HG03460 (cell line): ENCODE data around the gene DMXL2.
"Not testable (repeated sequence)": the region's sequence is repeated elsewhere in the genome, so short reads cannot be mapped to it uniquely, and the experiment has no call there.

Source experiments
- ATAC-seq: cut with Tn5 transposase; IDR thresholded peaks from one replicate; pipeline ENCODE4 v1.9.1; 2021; ENCODE audit not compliant: unreplicated experiment

The DMXL2 gene

DNA sequence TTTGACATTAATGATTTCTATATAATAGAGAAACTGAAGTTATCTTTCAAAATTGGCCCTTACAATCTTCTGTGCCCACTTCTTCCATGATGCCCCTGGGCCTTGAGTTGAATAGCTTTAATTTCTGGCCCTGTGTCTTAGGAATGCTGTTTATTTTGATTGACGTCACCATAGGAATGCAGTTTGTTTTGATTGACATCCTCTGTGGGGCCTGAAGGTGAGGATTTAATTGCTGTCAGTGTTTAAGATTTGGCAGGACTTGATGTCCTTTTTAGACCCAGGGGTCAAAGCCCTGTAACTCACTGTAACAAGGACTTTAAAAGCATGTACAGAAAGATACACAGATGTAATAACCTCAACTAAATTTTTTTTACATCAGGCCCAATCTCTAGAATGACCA lies 197.8 kb downstream of the DMXL2 start:
- no peak for ATAC-seq

DNA sequence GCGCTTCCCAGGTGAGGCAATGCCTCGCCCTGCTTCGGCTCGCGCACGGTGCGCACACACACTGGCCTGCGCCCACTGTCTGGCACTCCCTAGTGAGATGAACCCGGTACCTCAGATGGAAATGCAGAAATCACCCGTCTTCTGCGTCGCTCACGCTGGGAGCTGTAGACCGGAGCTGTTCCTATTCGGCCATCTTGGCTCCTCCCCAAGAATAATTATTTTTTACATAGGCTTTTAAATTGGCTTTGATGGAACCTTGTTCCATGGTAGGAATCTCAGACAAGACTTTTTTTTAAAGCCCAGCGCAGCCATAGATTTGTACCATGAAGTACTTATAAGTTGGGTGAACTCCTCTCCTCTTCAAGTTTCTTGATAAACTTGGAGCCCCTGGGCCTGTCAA lies 199.5 kb downstream of the DMXL2 start:
- ATAC-seq, result not testable (repeated sequence)

DNA sequence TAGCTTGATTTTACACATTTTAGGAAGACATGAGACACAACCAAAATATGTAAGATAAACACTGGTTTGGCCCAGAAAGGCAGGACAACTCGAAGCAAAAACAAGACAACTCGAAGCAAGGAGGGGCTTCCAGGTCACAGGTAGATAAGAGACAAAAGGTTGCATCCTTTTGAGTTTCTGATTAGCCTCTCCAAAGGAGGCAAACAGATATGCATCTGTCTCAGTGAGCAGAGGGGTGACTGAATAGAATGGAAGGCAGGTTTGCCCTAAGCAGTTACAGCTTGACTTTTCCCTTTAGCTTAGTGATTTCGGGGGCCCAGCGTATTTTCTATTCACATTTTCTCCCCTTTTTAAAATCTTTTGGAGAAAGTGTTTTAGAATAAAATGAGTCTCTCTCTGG lies 206.4 kb downstream of the DMXL2 start:
- no peak for ATAC-seq

DNA sequence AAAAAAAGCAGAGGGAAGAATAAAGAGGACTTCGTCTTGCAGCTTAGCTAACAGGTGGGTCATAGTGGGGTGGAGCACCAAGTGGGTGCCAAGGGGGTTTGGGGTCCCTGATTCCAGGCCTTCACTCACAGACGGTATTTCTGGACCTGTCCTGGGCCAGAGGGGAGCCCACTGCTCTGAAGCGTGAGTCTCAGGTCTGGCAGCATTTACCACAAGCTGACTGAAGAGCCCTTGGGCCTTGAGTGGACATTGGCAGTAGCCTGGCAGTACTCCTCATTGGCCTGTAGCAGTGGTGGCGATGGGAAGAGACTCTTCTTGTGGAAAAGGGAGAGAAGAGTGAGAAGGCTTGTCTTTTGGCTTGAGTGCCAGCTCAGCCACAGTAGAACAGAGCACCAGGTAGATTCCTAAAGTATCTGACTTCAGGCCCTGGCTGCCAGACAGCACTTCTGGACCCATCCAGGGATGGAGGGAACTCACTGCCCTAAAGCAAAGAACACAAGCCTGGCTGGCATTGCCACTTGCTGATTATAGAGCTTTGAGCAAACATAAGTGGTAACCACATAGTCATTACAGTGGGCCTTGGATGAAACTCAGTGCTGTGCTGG lies 208.2 kb downstream of the DMXL2 start:
- ATAC-seq, result no peak

DNA sequence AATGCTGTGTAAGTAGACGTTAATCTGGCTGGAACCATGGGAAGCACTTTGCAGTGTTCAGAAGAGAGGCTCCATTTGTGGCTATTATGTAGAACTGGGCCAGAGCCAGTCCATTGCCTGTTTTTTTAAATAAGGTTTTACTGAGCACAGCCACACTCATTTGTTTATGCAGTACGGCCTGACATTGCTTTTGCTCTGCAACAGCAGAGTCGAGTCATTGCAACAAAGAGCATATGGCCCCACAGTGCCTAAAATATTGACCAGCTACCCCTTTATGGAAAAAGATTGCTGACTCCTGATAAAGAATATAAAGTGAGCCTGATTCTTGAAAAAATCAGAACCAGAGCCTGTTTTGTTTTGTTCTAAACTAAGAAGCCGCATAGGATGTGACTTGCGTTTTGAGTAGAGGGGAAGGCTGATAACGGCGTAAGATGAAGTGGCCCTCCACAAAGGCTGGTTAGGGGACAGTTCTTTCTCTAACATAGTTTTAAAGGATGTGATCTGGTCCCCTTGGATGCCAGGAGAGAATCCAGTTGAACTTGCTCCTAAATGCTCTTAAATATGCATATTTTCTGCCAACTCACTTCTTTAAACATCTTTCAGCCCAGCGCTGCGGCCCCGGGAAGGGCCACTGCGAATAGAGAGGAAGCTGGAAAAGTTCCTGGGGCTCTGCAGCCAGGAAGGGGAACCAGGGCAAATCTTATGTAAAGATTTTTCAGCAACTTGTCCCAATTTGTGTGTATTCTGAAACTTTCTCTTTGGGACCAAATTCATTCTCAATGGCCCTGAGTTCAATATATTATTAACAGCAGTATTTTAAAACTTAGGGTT lies 216.7 kb downstream of the DMXL2 start:
- no peak for ATAC-seq

DNA sequence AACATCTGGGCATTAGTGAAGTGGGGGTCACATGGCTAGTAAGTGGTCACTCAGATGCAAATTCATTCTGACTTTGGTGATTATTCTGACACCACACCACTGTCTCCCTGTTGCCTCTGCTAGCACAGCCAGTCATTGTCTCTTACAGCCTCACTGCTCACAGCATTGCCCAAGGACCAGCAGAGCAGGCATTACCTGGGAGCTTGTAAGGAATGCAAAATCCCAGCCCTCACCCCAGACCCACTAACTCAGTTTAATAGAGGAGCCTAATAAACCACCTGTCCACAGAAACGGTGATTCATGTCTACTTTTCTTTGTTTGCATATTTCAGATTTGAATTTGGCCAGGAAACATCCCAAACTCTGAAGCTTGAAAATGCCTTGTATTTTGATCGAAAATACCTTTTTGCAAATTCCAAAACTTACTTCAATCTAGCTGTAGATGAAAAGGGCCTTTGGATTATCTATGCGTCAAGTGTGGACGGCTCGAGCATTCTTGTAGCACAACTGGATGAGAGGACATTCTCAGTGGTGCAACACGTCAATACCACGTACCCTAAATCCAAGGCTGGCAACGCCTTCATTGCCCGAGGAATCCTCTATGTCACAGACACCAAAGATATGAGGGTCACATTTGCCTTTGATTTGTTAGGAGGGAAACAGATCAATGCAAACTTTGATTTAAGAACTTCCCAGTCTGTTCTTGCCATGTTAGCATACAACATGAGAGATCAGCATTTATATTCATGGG lies 218.4 kb downstream of the DMXL2 start:
- no peak for ATAC-seq

DNA sequence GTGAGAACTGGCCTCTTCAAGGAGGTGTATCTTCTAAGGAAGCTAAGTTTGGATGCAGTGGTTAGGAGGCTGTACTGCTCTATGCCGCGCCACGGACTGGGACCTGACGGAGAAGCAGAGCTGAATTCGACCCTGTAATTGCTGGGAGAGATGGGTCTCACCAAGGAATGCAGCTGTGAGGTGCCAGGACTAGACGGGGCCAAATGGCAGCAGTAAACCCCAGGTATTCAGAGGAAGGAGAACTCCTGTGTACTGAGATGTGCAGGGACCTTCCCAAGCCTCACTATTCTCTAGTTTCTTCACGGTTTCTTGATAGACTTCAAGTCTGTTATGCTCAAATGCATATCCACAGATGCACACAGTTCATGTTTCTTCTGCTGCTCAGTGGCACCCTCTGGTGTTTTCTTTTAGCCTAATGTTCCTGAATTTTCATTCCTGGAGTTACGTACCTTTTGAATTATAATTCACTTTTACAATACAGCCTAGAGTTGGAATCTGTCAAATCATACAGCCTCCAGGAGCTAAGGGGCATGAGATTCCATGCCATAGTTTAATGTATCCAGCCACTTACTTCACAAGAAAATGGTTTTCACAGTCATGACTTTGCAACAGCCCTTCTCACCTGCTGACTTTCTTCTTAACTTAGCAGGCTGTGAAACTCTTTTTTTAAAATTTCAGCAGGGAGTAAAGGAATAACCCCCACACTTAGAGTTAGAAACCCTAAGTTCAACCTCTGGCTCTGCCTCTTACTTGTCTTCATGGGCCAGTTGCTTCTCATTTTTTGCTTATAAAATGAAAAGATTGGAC lies 219.3 kb downstream of the DMXL2 start:
- ATAC-seq, result no peak

DNA sequence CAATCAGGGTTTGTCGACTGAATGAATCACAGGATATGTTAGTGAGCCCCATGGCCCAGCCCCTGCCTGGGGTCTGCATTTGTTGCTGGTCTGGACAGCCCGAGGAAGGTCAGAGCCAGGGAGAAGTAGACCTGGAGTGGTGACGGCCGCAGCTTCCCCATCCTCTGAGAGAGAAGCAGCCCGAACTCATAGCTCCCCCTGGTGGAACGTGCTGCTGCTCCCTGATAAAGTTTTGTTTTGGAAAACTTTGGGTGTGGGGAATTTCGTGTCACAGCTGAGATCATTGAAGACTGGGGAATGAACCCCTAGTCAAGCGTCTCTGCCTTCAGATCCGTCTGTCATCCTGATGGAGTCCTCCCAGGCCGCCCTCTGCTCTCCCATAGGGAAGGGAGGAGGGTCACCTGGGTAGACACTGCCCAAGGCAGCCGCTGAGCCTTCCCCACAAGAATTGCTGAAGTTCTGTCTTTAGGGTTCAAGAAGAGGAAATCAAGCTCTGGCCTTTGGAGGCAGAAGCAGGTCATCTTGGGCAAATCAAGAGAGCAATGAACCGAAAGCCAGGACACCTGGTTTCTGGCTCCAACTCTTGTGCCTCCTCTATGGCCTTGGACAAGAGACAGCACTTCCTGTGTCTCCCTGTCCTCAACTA lies 220.6 kb downstream of the DMXL2 start:
- ATAC-seq, result no peak

DNA sequence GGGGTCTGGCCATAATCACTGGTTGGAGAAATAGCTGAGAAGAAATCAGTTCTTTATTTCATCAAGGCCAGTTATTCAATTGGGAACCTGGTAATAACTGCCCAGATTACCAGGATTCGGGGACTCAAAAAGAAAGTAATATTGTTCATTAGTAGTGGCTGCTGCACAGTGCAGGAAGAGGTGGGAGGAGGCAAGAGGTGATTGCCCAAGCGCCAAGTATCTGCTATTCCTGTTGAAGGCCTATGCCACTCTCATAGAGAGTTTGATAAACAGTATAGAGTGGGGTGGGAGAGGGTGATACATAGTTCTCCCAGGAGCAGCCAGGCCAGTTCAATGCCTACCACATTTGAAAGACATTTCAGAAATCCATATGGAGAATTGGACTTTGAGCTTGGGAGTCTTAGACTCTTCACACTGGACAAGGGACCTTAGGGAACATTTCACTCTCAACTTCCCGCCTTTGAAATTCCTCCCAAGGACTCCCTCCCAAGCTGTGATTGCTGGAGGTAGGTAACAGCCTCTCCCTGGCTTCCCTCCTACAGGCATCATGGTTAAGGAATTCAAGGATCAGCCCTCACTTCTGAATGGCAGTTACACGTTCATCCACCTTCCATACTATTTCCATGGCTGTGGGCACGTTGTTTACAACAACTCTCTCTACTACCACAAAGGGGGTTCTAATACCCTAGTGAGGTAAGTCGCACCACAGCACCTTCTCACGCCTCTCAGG lies 221.4 kb downstream of the DMXL2 start:
- ATAC-seq, result no peak

DNA sequence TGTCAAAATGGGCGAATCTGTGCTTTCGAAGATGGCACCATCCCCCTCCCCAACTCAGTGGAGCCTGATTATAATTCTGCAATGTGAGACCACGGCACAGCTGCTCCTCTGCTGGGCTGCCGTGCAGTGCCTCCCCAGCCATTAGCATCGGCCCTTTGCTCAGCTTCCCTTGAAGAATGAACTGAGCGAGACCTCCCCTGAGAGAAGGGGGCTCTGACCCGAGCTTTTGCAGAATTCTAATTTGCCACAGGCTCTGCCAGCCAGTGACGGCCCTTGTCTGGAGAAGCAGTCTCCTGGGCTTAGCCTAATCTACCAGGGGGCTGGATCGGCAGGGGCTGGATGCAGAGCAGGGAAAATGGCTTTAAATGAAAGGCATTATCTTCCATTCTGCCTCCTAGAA lies 223.9 kb downstream of the DMXL2 start:
- ATAC-seq, result no peak
